Fibroblast of the conjunctiva (primary cell): ENCODE results near the gene IGSF9B.
"Not testable (repeated sequence)": the region's sequence is repeated elsewhere in the genome, so short reads cannot be mapped to it uniquely, and the experiment has no call there.

Experiments
- DNase-seq: peaks from one replicate; pipeline ENCODE4 v3.0.0-alpha.2; 2010; ENCODE audit warnings: low read depth

IGSF9B gene

GRCh38 chr11:133956650-133957633 lies at the start of gene IGSF9B:
Gene IGSF9B (minus strand): TSS chr11:133956968. CDS start chr11:133956754, 214 bp downstream.
- DNase-seq: peak; percentile 16

GRCh38 chr11:134004496-134005172 lies 47.9 kb upstream of the IGSF9B start:
- no peak for DNase-seq

GRCh38 chr11:134003792-134004495 lies 47.2 kb upstream of the IGSF9B start:
- DNase-seq: no peak

- DNase-seq: not testable (repeated sequence)
Observed at GRCh38 chr11:134002819-134003218, 46.1 kb upstream of the IGSF9B start.

- not testable (repeated sequence) for DNase-seq
Observed at GRCh38 chr11:134002338-134002737, 45.6 kb upstream of the IGSF9B start.

- DNase-seq: no peak
Observed at GRCh38 chr11:134001596-134001995, 44.8 kb upstream of the IGSF9B start.

- DNase-seq: no peak
Observed at GRCh38 chr11:134001088-134001487, 44.3 kb upstream of the IGSF9B start.

- DNase-seq: no peak
Observed at GRCh38 chr11:133999355-133999754, 42.6 kb upstream of the IGSF9B start.

GRCh38 chr11:133997554-133997953 lies 40.8 kb upstream of the IGSF9B start:
- DNase-seq: no peak

GRCh38 chr11:133996671-133997070 lies 39.9 kb upstream of the IGSF9B start:
- no peak for DNase-seq

- DNase-seq: no peak
Observed at GRCh38 chr11:133995066-133995465, 38.3 kb upstream of the IGSF9B start.

GRCh38 chr11:133993921-133994320 lies 37.2 kb upstream of the IGSF9B start:
- DNase-seq: no peak

GRCh38 chr11:133993107-133993506 lies 36.3 kb upstream of the IGSF9B start:
- DNase-seq: no peak

GRCh38 chr11:133992121-133992520 lies 35.4 kb upstream of the IGSF9B start:
- no peak for DNase-seq

- no peak for DNase-seq
Observed at GRCh38 chr11:133991101-133991500, 34.3 kb upstream of the IGSF9B start.

- no peak for DNase-seq
Observed at GRCh38 chr11:133990501-133990900, 33.7 kb upstream of the IGSF9B start.

GRCh38 chr11:133988686-133989410 lies 32.1 kb upstream of the IGSF9B start:
- no peak for DNase-seq

- DNase-seq: no peak
Observed at GRCh38 chr11:133987171-133987570, 30.4 kb upstream of the IGSF9B start.

GRCh38 chr11:133985981-133986944 lies 29.5 kb upstream of the IGSF9B start:
- DNase-seq: no peak

GRCh38 chr11:133984828-133985227 lies 28.1 kb upstream of the IGSF9B start:
- DNase-seq: no peak
